HepG2 (cell line): ENCODE results near the gene ALPK3. TPM values are rescaled to one million over a fixed set of nuclear protein-coding genes. Genes with fewer than 3 reads are reported as not detected.

Source experiments
- ATAC-seq: fragments of 200-7000 bp; cut with Tn5 transposase; 3 replicates; pipeline ENCODE4 v1.9.1; 2020; ENCODE audit warnings: mild to moderate bottlenecking, moderate library complexity
- BruUV-seq: library from RNA; stranded (reverse); fragments of 400-500 nt; replicated peaks from 2 replicates; lab custom pipeline; 2021; lab: Mats Ljungman, UMichigan
- CTCF ChIA-PET: fragments of 300-600 bp; formaldehyde crosslinking; extraction: SDS; loops from one replicate; lab custom pipeline; 2021; ENCODE audit warnings: low total read pairs, inconsistent platforms, low intra/inter-chr PET ratio; lab: Yijun Ruan, JAX
- POLR2A ChIA-PET: fragments of 350-600 bp; sonication (Branson Sonifier 250); formaldehyde crosslinking; loops from one replicate; lab custom pipeline; 2020; ENCODE audit warnings: antibody characterized with exemption, inconsistent platforms; lab: Yijun Ruan, JAX
- DNase-seq: peaks from one replicate; pipeline ENCODE4 v3.0.0-alpha.2; 2015; ENCODE audit warnings: low spot score
- FAIRE-seq: peaks from 3 replicates; lab custom pipeline; 2011; peaks lifted over from hg19 to GRCh38; lab: Jason Lieb, UNC
- H2AFZ ChIP-seq: one replicate; pipeline ENCODE4 v1.6.1; 2011; ENCODE audit warnings: low read length, inconsistent platforms
- H3K27ac ChIP-seq: fragments of 300-600 bp; 3 replicates; pipeline ENCODE4 v1.8.0; 2011; ENCODE audit warnings: mixed run types, mild to moderate bottlenecking, mixed read lengths, low read length, inconsistent platforms; ENCODE audit not compliant: insufficient read depth; ENCODE audit errors: extremely low read length
- H3K27me3 ChIP-seq, 2 experiments: fragments of 200-600 bp in 1 of 2; 2 replicates in 1 of 2; 3 replicates in 1 of 2; pipeline versions ENCODE4 v1.6.0 to v1.8.0; 2011; ENCODE audit warnings: low read length in 2 of 2, mild to moderate bottlenecking in 2 of 2, moderate library complexity in 2 of 2, inconsistent platforms in 1 of 2; ENCODE audit not compliant: insufficient read depth in 2 of 2, control insufficient read depth in 1 of 2
- H3K36me3 ChIP-seq, 2 experiments: fragments of 200-600 bp in 1 of 2; replicated peaks in 1 of 2; 2 replicates in 1 of 2; 3 replicates in 1 of 2; pipeline versions ENCODE4 v1.5.1 to v1.8.0; 2011; ENCODE audit warnings: low read length in 2 of 2, inconsistent platforms in 1 of 2; ENCODE audit not compliant: insufficient read depth in 2 of 2, control insufficient read depth in 1 of 2
- H3K4me1 ChIP-seq: 2 replicates; pipeline ENCODE4 v1.5.1; 2012; ENCODE audit warnings: low read length, inconsistent platforms; ENCODE audit not compliant: insufficient read depth
- H3K4me2 ChIP-seq: 2 replicates; pipeline ENCODE4 v1.6.0; 2011; ENCODE audit warnings: low read depth, low read length, inconsistent platforms
- H3K4me3 ChIP-seq, 3 experiments: fragments of 200-600 bp in 1 of 3; sonication (generic), shearing (Covaris generic) in 1 of 3; replicated peaks in 1 of 3; 2 replicates each; pipeline ENCODE4 v1.5.1; 2011 to 2016; ENCODE audit warnings: low read length in 3 of 3, inconsistent platforms in 2 of 3, low read depth in 2 of 3, mild to moderate bottlenecking in 2 of 3, control low read depth in 1 of 3, mixed read lengths in 1 of 3; ENCODE audit not compliant: insufficient read depth in 1 of 3
- H3K79me2 ChIP-seq: one replicate; pipeline ENCODE4 v1.6.1; 2011; ENCODE audit warnings: low read length, inconsistent platforms; ENCODE audit not compliant: insufficient read depth
- H3K9ac ChIP-seq: 2 replicates; pipeline ENCODE4 v1.6.0; 2011; ENCODE audit warnings: mild to moderate bottlenecking, low read depth, low read length, inconsistent platforms; ENCODE audit not compliant: insufficient read depth
- H3K9me3 ChIP-seq: 2 replicates; pipeline ENCODE4 v1.5.1; 2012; ENCODE audit warnings: mild to moderate bottlenecking, low read length
- H4K20me1 ChIP-seq: 2 replicates; pipeline ENCODE4 v1.6.0; 2011; ENCODE audit warnings: inconsistent platforms, mild to moderate bottlenecking, low read length, moderate library complexity; ENCODE audit not compliant: insufficient read depth
- HIC2 ChIP-seq: sonication (generic); formaldehyde crosslinking; IDR thresholded peaks from 2 replicates; pipeline ENCODE4 v1.9.0; 2022; ENCODE audit warnings: low read depth, missing genetic modification reagents
- MTERF4 ChIP-seq: sonication (generic); formaldehyde crosslinking; IDR thresholded peaks from 2 replicates; pipeline ENCODE4 v1.8.0; 2023; ENCODE audit warnings: mild to moderate bottlenecking, missing genetic modification reagents
- NKX3-1 ChIP-seq: sonication (generic); formaldehyde crosslinking; IDR thresholded peaks from 2 replicates; pipeline ENCODE4 v1.5.0; 2020; ENCODE audit warnings: missing genetic modification reagents
- SIN3A ChIP-seq: IDR thresholded peaks from 2 replicates; pipeline ENCODE4 v1.6.1; 2011; ENCODE audit warnings: low read depth, mild to moderate bottlenecking, control low read depth, low read length, borderline replicate concordance
- THAP9 ChIP-seq: sonication (generic); formaldehyde crosslinking; IDR thresholded peaks from 2 replicates; pipeline ENCODE4; 2020; ENCODE audit warnings: missing genetic modification reagents, mild to moderate bottlenecking, borderline replicate concordance
- ZNF180 ChIP-seq: sonication (generic); formaldehyde crosslinking; IDR thresholded peaks from 2 replicates; pipeline ENCODE4 v1.4.0; 2020; ENCODE audit warnings: low read depth, missing genetic modification reagents, borderline replicate concordance
- ZNF607 ChIP-seq: sonication (generic); formaldehyde crosslinking; IDR thresholded peaks from 2 replicates; pipeline ENCODE4 v1.5.1; 2020; ENCODE audit warnings: missing genetic modification reagents, mild to moderate bottlenecking, borderline replicate concordance
- ZNF768 ChIP-seq: sonication (generic); formaldehyde crosslinking; IDR thresholded peaks from 2 replicates; pipeline ENCODE4 v1.4.0; 2020; ENCODE audit warnings: missing genetic modification reagents
- ZSCAN29 ChIP-seq: sonication (generic); formaldehyde crosslinking; conservative IDR thresholded peaks from 2 replicates; pipeline ENCODE4 v1.4.0; 2020; ENCODE audit warnings: mild to moderate bottlenecking, missing genetic modification reagents
- WGBS: methylation state at CpG from one replicate; pipeline ENCODE4 v1.1.6; 2017; ENCODE audit warnings: low lambda C conversion rate; 5-methylcytosine and 5-hydroxymethylcytosine counted together
- in situ Hi-C: cut with HindIII; loops from 2 replicates; pipeline ENCODE4 v1.10.0; 2017; ENCODE audit warnings: low pct_unique_long_range_greater_than_20kb; ENCODE audit not compliant: extremely low pct_ligation_motif_present
- intact Hi-C: fragments of 100-400 bp; cut with micrococcal nuclease; formaldehyde crosslinking; loops from one replicate; pipeline ENCODE4 v1.10.0; 2022; ENCODE audit not compliant: unreplicated experiment
- polyA plus RNA-seq, 8 experiments: library from polyadenylated mRNA; depleted of rRNA in 3 of 8; stranded (reverse) in 7 of 8; unstranded in 1 of 8; fragments of >200 nt; fragmentation: Illumina TruSeq in 4 of 8; extraction: Trizol in 4 of 8; gene quantifications; 2 replicates each; pipeline versions ENCODE4 v1.2.1 to v1.2.3, GENCODE V29; 2011 to 2016; ENCODE audit warnings: low read depth in 4 of 8, missing spikeins in 1 of 8, mixed read lengths in 1 of 8; ENCODE audit not compliant: insufficient read depth in 1 of 8
- total RNA-seq, 5 experiments: library from RNA; depleted of rRNA; stranded (reverse); fragments of >200 nt; fragmentation: Illumina TruSeq; extraction: Trizol; gene quantifications; 2 replicates each; pipeline ENCODE4 v1.2.3, GENCODE V29; 2016; ENCODE audit warnings: low read depth in 1 of 5

The ALPK3 gene
- total and polyA plus RNA-seq, 2 of the 13 experiments (the other 11 are each of a cell fraction or from before 2014, with no cell fraction given) = 0.04 to 0.42 TPM

GRCh38 chr15:84834969-84835368 is 17.8 kb downstream of the ALPK3 start (continued):
- TF ChIP-seq HIC2 (CRISPR knock-in tag) = no peak

- H2AFZ ChIP-seq = no peak overlapping the region
- in situ Hi-C loops = loop anchor here (25.0 kb wide), 1 partner anchor 327 kb away; no protein-coding TSS in a partner anchor
- H4K20me1 ChIP-seq = no peaks in the 10 kb centered on the region
- no peak overlapping the region for H3K4me3 ChIP-seq
- H3K4me1 ChIP-seq = peaks cover 14% of the 10 kb centered on the region
- no peak overlapping the region for H3K27ac ChIP-seq
- no peak for ATAC-seq
- CTCF ChIA-PET = no interaction called here
- BruUV-seq = no TSS peak
- no peaks in the 10 kb centered on the region for H3K9me3 ChIP-seq
- WGBS = 20% methylated on average over 5 of the region's 5 CpGs
- H3K36me3 ChIP-seq = no peaks in the 10 kb centered on the region
- H3K4me2 ChIP-seq = no peak overlapping the region
- FAIRE-seq = no peak
- TF ChIP-seq THAP9 (CRISPR knock-in tag) (no peak), SIN3A (no peak), ZNF607 (CRISPR knock-in tag) (no peak), NKX3-1 (no peak), MTERF4 (CRISPR knock-in tag) (no peak), ZNF768 (CRISPR knock-in tag) (no peak), ZNF180 (CRISPR knock-in tag) (no peak), ZSCAN29 (no peak)
- TF ChIP-seq, all 625 proteins: peak for 0
- H3K9ac ChIP-seq = no peak overlapping the region
- H3K27me3 ChIP-seq = peaks cover 0 to 28% of the 10 kb centered on the region in 2 experiments; a peak in 3 of 5 replicates
- POLR2A ChIA-PET = no interaction called here
- H3K79me2 ChIP-seq = no peaks in the 10 kb centered on the region
- no peak for DNase-seq
- intact Hi-C loops = no loop called here
Observed at GRCh38 chr15:84835661-84836337, 18.6 kb downstream of the ALPK3 start.
